K562 (cell line): Measurements from ENCODE around the gene NRCAM. TPM values are rescaled to one million over a fixed set of nuclear protein-coding genes. Genes with fewer than 3 reads are reported as not detected.

Experiments
- ATAC-seq: fragments of 200-7000 bp; cut with Tn5 transposase; 3 replicates; pipeline ENCODE4 v1.9.1; 2020; ENCODE audit warnings: moderate library complexity
- BruUV-seq: library from RNA; stranded (reverse); fragments of 400-500 nt; replicated peaks from 2 replicates; lab custom pipeline; 2021; lab: Mats Ljungman, UMichigan
- CTCF ChIA-PET: fragments of 300-600 bp; formaldehyde crosslinking; extraction: SDS; loops from one replicate; lab custom pipeline; 2021; ENCODE audit warnings: low intra/inter-chr PET ratio; lab: Yijun Ruan, JAX
- POLR2A ChIA-PET: fragments of 300-600, 350-650 bp; sonication (Branson Sonifier 250); formaldehyde crosslinking; extraction: SDS; loops from one replicate; lab custom pipeline; 2021; ENCODE audit warnings: antibody characterized with exemption, inconsistent platforms; lab: Yijun Ruan, JAX
- DNase-seq, 4 experiments: peaks; one replicate each; pipeline versions ENCODE4 v3.0.0 to v3.0.0-alpha.2; 2011 to 2018; ENCODE audit warnings: low spot score in 3 of 4, mixed read lengths in 3 of 4; ENCODE audit errors: extremely low read depth in 1 of 4
- FAIRE-seq: peaks from 2 replicates; lab custom pipeline; 2011; peaks lifted over from hg19 to GRCh38; lab: Jason Lieb, UNC
- H2AFZ ChIP-seq: 2 replicates; pipeline ENCODE4 v1.6.0; 2011; ENCODE audit warnings: low read depth, low read length, control low read depth, inconsistent platforms
- H3K27ac ChIP-seq: fragments of 200-600 bp; 3 replicates; pipeline ENCODE4 v1.8.0; 2011; ENCODE audit warnings: low read depth, mild to moderate bottlenecking, control low read depth, inconsistent platforms, low read length, moderate library complexity, mixed read lengths; ENCODE audit errors: extremely low read depth
- H3K27me3 ChIP-seq, 2 experiments: fragments of 300-600 bp in 1 of 2; 2 replicates in 1 of 2; 3 replicates in 1 of 2; pipeline versions ENCODE4 v1.6.0 to v1.8.0; 2011; ENCODE audit warnings: inconsistent platforms in 2 of 2, low read length in 2 of 2, mild to moderate bottlenecking in 1 of 2, mixed read lengths in 1 of 2, moderate library complexity in 1 of 2; ENCODE audit not compliant: control insufficient read depth in 2 of 2, insufficient read depth in 2 of 2
- H3K36me3 ChIP-seq: fragments of 300-600 bp; 3 replicates; pipeline ENCODE4 v1.8.0; 2011; ENCODE audit warnings: mild to moderate bottlenecking, low read length, inconsistent platforms; ENCODE audit not compliant: control insufficient read depth, insufficient read depth
- H3K4me1 ChIP-seq, 2 experiments: fragments of 200-600 bp in 1 of 2; replicated peaks in 1 of 2; 2 replicates in 1 of 2; 3 replicates in 1 of 2; pipeline versions ENCODE4 v1.5.1 to v1.8.0; 2011; ENCODE audit warnings: inconsistent platforms in 2 of 2, low read length in 2 of 2, mild to moderate bottlenecking in 1 of 2, mixed read lengths in 1 of 2, moderate library complexity in 1 of 2; ENCODE audit not compliant: control insufficient read depth in 2 of 2, insufficient read depth in 2 of 2
- H3K4me2 ChIP-seq: 2 replicates; pipeline ENCODE4 v1.6.1; 2011; ENCODE audit warnings: low read length, control low read depth, inconsistent platforms, mixed read lengths; ENCODE audit not compliant: insufficient read depth
- H3K4me3 ChIP-seq: fragments of 200-600 bp; sonication (generic), shearing (Covaris generic); 2 replicates; pipeline ENCODE4 v1.5.1; 2016; ENCODE audit warnings: control low read depth, inconsistent platforms
- H3K79me2 ChIP-seq: fragments of 200-600 bp; 3 replicates; pipeline ENCODE4 v1.8.0; 2011; ENCODE audit warnings: low read length, inconsistent platforms; ENCODE audit not compliant: control insufficient read depth, insufficient read depth
- H3K9ac ChIP-seq, 2 experiments: 2 replicates each; pipeline versions ENCODE4 v1.6.0 to v1.6.1; 2011; ENCODE audit warnings: low read depth in 2 of 2, low read length in 2 of 2, control low read depth in 1 of 2, inconsistent platforms in 1 of 2, mild to moderate bottlenecking in 1 of 2, mixed read lengths in 1 of 2; ENCODE audit not compliant: insufficient read depth in 1 of 2
- H3K9me1 ChIP-seq: one replicate; pipeline ENCODE4 v1.6.0; 2011; ENCODE audit warnings: inconsistent platforms, mild to moderate bottlenecking, low read length, moderate library complexity; ENCODE audit not compliant: control insufficient read depth, insufficient read depth
- H3K9me3 ChIP-seq: replicated peaks from 2 replicates; pipeline ENCODE4 v1.5.1; 2011; ENCODE audit warnings: low read depth, low read length, inconsistent platforms; ENCODE audit not compliant: control insufficient read depth, insufficient read depth
- H4K20me1 ChIP-seq: replicated peaks from 2 replicates; pipeline ENCODE4 v1.6.1; 2011; ENCODE audit warnings: low read length, inconsistent platforms, mixed read lengths; ENCODE audit not compliant: control insufficient read depth, insufficient read depth
- BRF1 ChIP-seq: IDR thresholded peaks from 3 replicates; pipeline ENCODE4 v1.6.1; 2011; ENCODE audit warnings: borderline replicate concordance, mild to moderate bottlenecking; ENCODE audit not compliant: insufficient read length; ENCODE audit errors: extremely low read depth
- CBX2 ChIP-seq: fragments of 200-600 bp; sonication (generic); IDR thresholded peaks from one replicate; pipeline ENCODE4 v1.6.1; 2012; ENCODE audit warnings: mild to moderate bottlenecking, low read length, inconsistent platforms; ENCODE audit not compliant: insufficient read depth, poor library complexity, severe bottlenecking
- DDX20 ChIP-seq: fragments of 450-650 bp; IDR thresholded peaks from 2 replicates; pipeline ENCODE4 v1.6.1; 2016; ENCODE audit warnings: missing genetic modification characterization, low read depth, mild to moderate bottlenecking, missing compliant biosample characterization, moderate library complexity
- ELF2 ChIP-seq: fragments of 250-450 bp; sonication (Bioruptor Pico); IDR thresholded peaks from 2 replicates; pipeline ENCODE4 v1.5.0; 2021; ENCODE audit warnings: mild to moderate bottlenecking
- JUND ChIP-seq, 2 experiments: IDR thresholded peaks; 2 replicates in 1 of 2; 3 replicates in 1 of 2; pipeline ENCODE4 v1.6.1; 2011; ENCODE audit warnings: borderline replicate concordance in 2 of 2, low read depth in 2 of 2, low read length in 2 of 2, improper control_type of control experiment in 1 of 2, missing biosample characterization in 1 of 2, missing genetic modification characterization in 1 of 2, missing genetic modification reagents in 1 of 2
- LCOR ChIP-seq: sonication (generic); formaldehyde crosslinking; IDR thresholded peaks from 2 replicates; pipeline ENCODE4 v1.8.0; 2022; ENCODE audit warnings: mild to moderate bottlenecking, missing genetic modification reagents
- PCBP2 ChIP-seq: fragments of 200-400 bp; formaldehyde crosslinking; IDR thresholded peaks from 2 replicates; pipeline ENCODE4 v1.6.1; 2018; ENCODE audit warnings: low read length, low read depth, mild to moderate bottlenecking, moderate library complexity; ENCODE audit not compliant: poor library complexity, severe bottlenecking
- RFX7 ChIP-seq: fragments of 250-450 bp; sonication (Bioruptor Pico); IDR thresholded peaks from 2 replicates; pipeline ENCODE4 v1.5.1; 2021; ENCODE audit warnings: mild to moderate bottlenecking
- TEAD2 ChIP-seq: fragments of 450-650 bp; IDR thresholded peaks from 2 replicates; pipeline ENCODE4 v1.6.1; 2016; ENCODE audit warnings: missing genetic modification characterization, control low read depth, missing compliant biosample characterization
- WGBS: fragments of 100-300 bp; shearing (Covaris generic); methylation state at CpG from one replicate; pipeline ENCODE4 v1.1.6; 2016; ENCODE audit warnings: low coverage, mixed read lengths; ENCODE audit not compliant: insufficient coverage; ENCODE audit errors: missing lambda C conversion rate; 5-methylcytosine and 5-hydroxymethylcytosine counted together
- in situ Hi-C: fragments of 300-500 bp; cut with MboI; formaldehyde crosslinking; loops from 4 replicates; pipeline ENCODE4 v1.15.0; 2018; ENCODE audit warnings: inconsistent platforms, mixed read lengths
- intact Hi-C: fragments of 100-400 bp; cut with micrococcal nuclease; formaldehyde crosslinking; loops from 2 replicates; pipeline ENCODE4 v1.14.2; 2022
- polyA plus RNA-seq, 8 experiments: library from polyadenylated mRNA; depleted of rRNA in 4 of 8; stranded (reverse) in 5 of 8; unstranded in 3 of 8; fragments of >200 nt; fragmentation: Nextera tagmentation in 2 of 8; fragmentation: Illumina TruSeq in 1 of 8; extraction: Ambion mirVana in 2 of 8; extraction: Trizol in 1 of 8; gene quantifications; 2 replicates each; pipeline versions ENCODE4 v1.2.1 to v1.2.3, GENCODE V29; 2011 to 2014; ENCODE audit warnings: inconsistent platforms in 1 of 8, missing spikeins in 1 of 8
- total RNA-seq, 7 experiments: library from RNA; depleted of rRNA in 6 of 7; stranded (reverse); fragments of >200 nt in 6 of 7; fragmentation: Illumina TruSeq in 2 of 7; extraction: Trizol in 2 of 7; gene quantifications; 2 replicates each; pipeline versions ENCODE4 v1.2.1 to v1.2.3, GENCODE V29; 2011 to 2021; ENCODE audit warnings: low replicate concordance in 1 of 7
- TF ChIP-seq, protein P1 (sequence below): sonication (generic); formaldehyde crosslinking; IDR thresholded peaks from 2 replicates; pipeline ENCODE4 v1.8.0; 2022; ENCODE audit warnings: missing genetic modification reagents, mild to moderate bottlenecking, moderate library complexity, borderline replicate concordance
- TF ChIP-seq, protein P2 (sequence below): fragments of 450-650 bp; IDR thresholded peaks from 2 replicates; pipeline ENCODE4 v1.6.1; 2018; ENCODE audit not compliant: partially characterized antibody
- TF ChIP-seq, protein P3 (sequence below): fragments of 250-450 bp; sonication (Bioruptor Pico); IDR thresholded peaks from 2 replicates; pipeline ENCODE4 v1.9.0; 2021; ENCODE audit warnings: mild to moderate bottlenecking, inconsistent platforms

NRCAM gene
- total and polyA plus RNA-seq, 9 of the 15 experiments (the other 6 are each of a cell fraction or from before 2014, with no cell fraction given), result 0.03 to 0.54 (median 0.12) TPM; not detected in 1

DNA sequence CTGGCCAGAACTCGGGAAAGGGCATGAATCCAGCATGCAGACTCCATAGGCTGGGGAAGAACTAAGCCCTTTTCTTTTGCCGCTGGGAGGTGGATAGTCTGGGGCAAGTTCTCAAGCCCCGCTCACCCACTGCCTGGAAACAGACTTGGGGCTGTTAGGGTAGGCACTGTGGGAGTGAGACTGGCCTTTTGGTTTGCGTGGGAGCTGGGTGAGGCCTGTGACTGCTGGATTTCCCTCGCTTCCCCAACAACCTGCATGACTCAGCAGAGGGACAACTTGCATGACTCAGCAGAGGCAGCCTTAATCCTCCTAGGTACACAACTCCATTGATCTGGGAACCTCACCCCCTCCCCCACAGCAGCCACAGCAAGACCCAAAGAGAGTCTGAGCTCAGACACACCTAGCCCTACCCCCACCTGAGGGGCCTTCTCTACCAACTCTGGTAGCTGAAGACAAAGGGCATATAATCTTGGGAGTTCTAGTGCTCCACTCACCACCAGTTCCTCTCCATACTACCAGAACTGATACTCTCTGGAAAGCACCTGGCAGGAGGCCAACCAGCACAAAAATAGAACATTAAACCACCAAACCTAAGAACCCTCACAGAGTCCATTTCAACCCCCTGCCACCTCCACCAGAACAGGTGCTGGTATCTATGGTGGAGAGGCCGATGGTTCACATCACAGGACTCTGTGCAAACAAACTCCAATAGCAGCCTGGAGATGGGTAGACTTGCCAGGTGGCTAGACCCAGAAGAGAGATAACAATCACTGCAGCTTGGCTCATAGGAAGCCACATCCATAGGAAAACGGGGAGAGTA is 244.6 kb downstream of the NRCAM start:
- H4K20me1 ChIP-seq, result no peaks in the 10 kb centered on the region
- H2AFZ ChIP-seq, result peak overlapping the region; percentile 73
- H3K9me3 ChIP-seq, result peaks cover 21% of the 10 kb centered on the region
- peaks cover 8 to 9% of the 10 kb centered on the region in 2 experiments; a peak in 4 of 5 replicates for H3K4me1 ChIP-seq
- intact Hi-C loops, result loop anchor here (1.0 kb wide), 1 partner anchor 35 kb away; no protein-coding TSS in a partner anchor
- peak; percentile 60 to 94 (median 68) for DNase-seq
- ChIA-PET CTCF (no interaction called here), POLR2A (interaction anchor here (0.6 to 1.2 kb wide), 4 partner anchors 11 to 109 kb away, joined by 3 to 5 read pairs (median 4); no protein-coding TSS in a partner anchor)
- 36% methylated on average over 6 of the region's 7 CpGs for WGBS
- no peaks in the 10 kb centered on the region for H3K9me1 ChIP-seq
- in situ Hi-C loops, result no loop called here
- peak overlapping the region; percentile 83 for H3K27ac ChIP-seq
- 0 out of 4 replicates have a peak overlapping the region, but pooled peaks of 1 of the 2 experiments have one; percentile 12 for H3K9ac ChIP-seq
- H3K27me3 ChIP-seq, result no peaks in the 10 kb centered on the region
- peak; percentile 97 for ATAC-seq
- no TSS peak for BruUV-seq
- peak; percentile 94 for FAIRE-seq
- no peaks in the 10 kb centered on the region for H3K79me2 ChIP-seq
- peaks cover 2% of the 10 kb centered on the region; the same call in 1 of the 3 replicates for H3K36me3 ChIP-seq
- H3K4me3 ChIP-seq, result no peak overlapping the region
- peak overlapping the region; percentile 33; the same call in 1 of the 2 replicates for H3K4me2 ChIP-seq
- TF ChIP-seq PCBP2 (no peak), TEAD2 (tag) (no peak), RFX7 (CRISPR knock-in tag) (no peak), BRF1 (no peak), CBX2 (no peak), JUND (IDR thresholded peaks at IDR 0.05; ENCODE audit: borderline replicate concordance, low read depth, low read length) (peak; percentile 91), JUND (tag; IDR thresholded peaks at IDR 0.05; ENCODE audit: borderline replicate concordance, low read depth, low read length) (peak; percentile 87; the same call in 2 of the 3 replicates), ELF2 (no peak), LCOR (CRISPR knock-in tag) (peak; percentile 90; the same call in 1 of the 2 replicates), DDX20 (tag) (no peak)
- TF ChIP-seq, protein P1, sequence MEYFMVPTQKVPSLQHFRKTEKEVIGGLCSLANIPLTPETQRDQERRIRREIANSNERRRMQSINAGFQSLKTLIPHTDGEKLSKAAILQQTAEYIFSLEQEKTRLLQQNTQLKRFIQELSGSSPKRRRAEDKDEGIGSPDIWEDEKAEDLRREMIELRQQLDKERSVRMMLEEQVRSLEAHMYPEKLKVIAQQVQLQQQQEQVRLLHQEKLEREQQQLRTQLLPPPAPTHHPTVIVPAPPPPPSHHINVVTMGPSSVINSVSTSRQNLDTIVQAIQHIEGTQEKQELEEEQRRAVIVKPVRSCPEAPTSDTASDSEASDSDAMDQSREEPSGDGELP (CRISPR knock-in tag), result peak; percentile 63; the same call in 1 of the 2 replicates
- TF ChIP-seq, protein P2, sequence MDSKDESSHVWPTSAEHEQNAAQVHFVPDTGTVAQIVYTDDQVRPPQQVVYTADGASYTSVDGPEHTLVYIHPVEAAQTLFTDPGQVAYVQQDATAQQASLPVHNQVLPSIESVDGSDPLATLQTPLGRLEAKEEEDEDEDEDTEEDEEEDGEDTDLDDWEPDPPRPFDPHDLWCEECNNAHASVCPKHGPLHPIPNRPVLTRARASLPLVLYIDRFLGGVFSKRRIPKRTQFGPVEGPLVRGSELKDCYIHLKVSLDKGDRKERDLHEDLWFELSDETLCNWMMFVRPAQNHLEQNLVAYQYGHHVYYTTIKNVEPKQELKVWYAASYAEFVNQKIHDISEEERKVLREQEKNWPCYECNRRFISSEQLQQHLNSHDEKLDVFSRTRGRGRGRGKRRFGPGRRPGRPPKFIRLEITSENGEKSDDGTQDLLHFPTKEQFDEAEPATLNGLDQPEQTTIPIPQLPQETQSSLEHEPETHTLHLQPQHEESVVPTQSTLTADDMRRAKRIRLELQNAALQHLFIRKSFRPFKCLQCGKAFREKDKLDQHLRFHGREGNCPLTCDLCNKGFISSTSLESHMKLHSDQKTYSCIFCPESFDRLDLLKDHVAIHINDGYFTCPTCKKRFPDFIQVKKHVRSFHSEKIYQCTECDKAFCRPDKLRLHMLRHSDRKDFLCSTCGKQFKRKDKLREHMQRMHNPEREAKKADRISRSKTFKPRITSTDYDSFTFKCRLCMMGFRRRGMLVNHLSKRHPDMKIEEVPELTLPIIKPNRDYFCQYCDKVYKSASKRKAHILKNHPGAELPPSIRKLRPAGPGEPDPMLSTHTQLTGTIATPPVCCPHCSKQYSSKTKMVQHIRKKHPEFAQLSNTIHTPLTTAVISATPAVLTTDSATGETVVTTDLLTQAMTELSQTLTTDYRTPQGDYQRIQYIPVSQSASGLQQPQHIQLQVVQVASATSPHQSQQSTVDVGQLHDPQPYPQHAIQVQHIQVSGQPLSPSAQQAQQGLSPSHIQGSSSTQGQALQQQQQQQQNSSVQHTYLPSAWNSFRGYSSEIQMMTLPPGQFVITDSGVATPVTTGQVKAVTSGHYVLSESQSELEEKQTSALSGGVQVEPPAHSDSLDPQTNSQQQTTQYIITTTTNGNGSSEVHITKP, result peak; percentile 12
- TF ChIP-seq, protein P3, sequence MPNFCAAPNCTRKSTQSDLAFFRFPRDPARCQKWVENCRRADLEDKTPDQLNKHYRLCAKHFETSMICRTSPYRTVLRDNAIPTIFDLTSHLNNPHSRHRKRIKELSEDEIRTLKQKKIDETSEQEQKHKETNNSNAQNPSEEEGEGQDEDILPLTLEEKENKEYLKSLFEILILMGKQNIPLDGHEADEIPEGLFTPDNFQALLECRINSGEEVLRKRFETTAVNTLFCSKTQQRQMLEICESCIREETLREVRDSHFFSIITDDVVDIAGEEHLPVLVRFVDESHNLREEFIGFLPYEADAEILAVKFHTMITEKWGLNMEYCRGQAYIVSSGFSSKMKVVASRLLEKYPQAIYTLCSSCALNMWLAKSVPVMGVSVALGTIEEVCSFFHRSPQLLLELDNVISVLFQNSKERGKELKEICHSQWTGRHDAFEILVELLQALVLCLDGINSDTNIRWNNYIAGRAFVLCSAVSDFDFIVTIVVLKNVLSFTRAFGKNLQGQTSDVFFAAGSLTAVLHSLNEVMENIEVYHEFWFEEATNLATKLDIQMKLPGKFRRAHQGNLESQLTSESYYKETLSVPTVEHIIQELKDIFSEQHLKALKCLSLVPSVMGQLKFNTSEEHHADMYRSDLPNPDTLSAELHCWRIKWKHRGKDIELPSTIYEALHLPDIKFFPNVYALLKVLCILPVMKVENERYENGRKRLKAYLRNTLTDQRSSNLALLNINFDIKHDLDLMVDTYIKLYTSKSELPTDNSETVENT (CRISPR knock-in tag), result no peak
